T-helper 9 cell (primary cell): ENCODE results near the gene RAD51B.

ENCODE experiments used
- DNase-seq: peaks from one replicate; pipeline ENCODE4 v3.0.0-alpha.2; 2020

Gene RAD51B

DNA sequence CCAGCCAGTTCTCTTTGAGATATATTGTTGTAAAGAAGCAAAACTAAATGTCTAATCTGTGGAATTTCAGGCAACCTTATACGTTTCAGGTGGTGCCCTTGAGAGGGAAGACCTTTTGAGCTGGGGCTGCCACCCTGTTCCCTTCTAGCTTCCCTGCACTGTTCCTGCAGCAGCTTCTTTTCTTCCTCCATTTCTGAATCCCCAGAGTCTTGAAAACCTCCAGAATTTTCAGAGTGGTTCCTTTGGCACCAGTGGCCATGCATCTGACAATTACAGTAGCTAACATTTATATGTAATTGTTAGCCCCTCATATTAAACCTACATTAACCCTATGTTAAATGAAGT, 702.0 kb downstream of the RAD51B start:
- DNase-seq: no peak

DNA sequence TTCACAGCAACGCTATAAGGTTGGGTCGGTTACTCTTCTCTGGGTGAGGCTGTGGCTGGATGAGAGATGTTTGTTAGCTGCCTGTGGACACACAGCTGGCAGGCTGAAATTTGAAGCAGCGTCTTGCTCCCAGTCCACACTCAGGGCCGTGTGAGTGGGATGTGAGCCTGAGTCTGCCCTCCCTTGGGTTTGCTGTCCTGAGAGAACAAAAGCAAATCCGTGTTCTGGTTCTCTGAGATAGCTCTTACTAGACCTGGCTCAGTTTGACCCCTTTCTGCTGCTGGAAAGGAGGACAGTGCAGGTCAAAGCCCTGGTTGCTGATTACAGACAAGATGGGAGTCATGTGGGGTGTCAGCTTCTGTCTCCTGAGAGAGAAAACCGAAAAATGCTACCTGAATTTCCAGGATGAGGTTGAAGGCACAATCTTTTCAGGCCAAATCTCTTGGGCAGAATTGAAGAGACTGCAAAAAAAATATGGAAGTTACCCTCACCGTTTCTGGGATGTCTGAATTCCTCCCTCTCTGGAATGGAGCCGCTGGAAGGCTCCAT, 702.5 kb downstream of the RAD51B start:
- no peak for DNase-seq

GRCh38 chr14:68522510-68523325, 703.1 kb downstream of the RAD51B start:
- DNase-seq: no peak

DNA sequence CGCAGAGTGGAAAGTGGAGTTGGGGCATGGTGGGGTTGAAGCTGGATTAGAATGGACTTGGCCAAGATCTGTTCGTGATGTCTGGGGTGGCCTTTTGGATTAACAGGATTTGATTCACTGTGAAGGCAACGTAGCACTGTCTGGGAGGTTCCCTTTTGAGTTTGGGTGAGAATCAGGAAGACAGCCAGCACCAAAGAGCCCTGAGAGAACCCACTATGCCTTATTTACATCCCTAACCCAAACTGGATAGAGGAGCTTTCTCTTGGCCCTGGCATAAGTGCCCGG, 703.7 kb downstream of the RAD51B start:
- no peak for DNase-seq

DNA sequence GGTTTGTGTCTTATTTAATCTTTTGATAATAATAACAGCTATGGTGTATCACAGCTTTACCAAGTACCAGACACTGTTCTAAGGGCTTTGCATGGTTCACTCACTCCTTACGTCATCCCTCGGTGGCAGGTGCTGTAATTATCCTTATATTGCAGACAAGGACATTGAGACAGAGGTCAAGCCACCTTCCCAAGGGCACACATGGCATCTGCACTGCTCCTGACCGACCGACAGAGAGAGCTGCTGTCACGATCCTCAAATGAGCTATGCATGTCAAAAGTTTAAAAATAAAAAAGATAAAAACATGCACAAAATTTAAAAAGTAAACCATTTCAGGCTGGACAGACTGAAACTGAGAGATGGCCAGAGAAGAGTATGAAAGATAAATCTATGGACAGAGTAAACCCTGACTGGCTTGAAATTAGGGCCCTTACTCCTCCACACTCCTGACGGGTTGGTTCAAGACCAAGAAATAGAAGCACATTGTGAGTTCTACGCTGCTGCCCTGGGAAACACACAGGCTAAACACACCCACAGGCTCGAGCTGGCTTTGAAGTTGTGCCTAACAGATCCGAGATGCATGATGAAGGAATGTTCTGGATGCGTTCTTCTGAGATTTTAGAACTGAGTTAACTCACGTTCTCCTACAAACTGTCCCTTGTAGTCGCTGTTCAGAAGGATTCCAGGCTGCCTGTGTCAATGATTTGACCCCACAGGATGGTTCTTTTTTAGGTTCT, 704.6 kb downstream of the RAD51B start:
- no peak for DNase-seq

DNA sequence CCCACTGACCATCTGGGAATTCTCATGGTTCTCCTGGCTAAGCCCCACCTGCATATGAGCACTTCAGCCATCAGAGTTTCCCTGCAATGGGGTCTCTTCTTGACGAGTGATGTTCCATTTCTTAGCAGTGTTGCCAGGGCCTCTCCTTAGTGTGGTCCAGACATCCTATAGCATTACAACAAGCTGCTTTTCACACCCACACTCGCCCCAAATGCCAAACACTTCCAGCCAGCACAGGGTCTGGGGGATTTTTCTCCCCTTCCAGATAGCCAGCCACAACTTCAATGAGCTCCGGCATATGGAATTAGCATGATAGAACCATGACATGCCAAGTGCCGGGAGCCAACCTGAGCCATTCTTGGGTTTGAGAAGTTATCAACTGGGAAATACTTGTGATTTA, 705.9 kb downstream of the RAD51B start:
- no peak for DNase-seq

- DNase-seq: no peak
These were observed 707.0 kb downstream of the RAD51B start for GRCh38 chr14:68526512-68527091.

- DNase-seq: no peak
These were observed 707.8 kb downstream of the RAD51B start for GRCh38 chr14:68527329-68527851.

DNA sequence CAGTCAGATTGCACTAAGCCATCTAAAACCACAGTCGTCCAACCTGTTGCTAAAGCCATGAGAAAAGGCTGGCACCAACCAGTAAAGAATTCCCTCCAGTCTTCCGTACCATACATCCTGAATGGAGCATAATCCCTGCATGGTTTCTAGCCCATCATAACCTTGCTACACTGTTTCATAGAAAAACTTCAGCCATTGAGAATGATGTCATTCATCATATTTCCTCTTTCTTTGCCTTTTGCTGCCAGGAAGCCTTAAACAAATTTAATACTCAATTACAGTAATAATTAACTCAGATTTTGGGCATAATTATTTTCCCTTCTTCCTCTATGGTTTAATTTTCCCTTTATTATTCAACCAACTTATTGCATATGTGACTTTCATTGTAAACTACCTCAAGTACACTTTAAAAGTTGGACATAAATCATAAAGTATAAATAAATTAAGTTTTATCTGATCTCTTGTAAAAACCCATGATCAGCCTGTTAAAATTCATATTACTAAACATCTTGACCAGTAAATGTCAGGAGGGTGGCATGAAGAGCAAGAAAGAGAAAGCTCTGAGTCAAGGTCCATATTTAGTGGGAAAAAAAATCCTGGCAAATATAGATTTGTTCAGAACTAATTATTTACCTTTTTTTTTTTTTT, 708.6 kb downstream of the RAD51B start:
- no peak for DNase-seq

DNA sequence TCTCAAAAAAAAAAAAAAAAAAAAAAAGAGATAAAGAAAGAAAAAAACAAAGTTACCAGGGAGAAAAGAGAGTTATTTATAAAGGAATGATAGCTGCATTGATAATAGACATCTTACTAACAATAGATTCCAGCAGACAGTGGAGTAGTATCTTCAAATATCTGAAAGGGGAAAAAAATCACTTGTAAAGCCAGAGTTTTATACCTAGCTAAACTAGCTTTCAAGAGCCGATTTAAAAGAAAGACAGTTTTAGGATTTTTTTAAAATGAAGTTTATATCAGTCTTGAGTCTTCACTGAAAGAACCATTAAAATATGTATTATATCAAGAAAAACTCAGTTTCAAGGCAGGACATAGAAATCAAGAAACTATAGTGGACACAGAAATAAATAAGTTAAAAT, 710.9 kb downstream of the RAD51B start:
- DNase-seq: no peak

DNA sequence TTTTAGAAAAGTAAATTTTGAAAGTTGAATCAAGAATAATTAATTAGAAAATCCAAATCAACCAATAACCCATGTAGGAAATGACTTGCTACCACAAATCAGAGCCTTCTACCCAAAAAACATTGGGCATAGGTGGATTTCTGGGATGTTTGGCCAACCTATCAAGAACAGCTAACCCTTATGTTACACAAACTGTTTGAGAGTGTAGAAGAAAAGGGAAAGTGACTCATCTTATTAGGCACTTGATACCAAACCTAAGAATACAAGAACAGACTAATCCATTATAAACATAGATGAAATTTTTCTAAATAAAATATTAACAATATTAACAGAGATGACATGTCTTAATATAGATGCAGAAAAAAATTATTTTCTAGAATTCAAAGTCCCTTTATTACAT, 712.9 kb downstream of the RAD51B start:
- DNase-seq: no peak

- DNase-seq: no peak
These were observed 714.7 kb downstream of the RAD51B start for GRCh38 chr14:68534276-68534675.

DNA sequence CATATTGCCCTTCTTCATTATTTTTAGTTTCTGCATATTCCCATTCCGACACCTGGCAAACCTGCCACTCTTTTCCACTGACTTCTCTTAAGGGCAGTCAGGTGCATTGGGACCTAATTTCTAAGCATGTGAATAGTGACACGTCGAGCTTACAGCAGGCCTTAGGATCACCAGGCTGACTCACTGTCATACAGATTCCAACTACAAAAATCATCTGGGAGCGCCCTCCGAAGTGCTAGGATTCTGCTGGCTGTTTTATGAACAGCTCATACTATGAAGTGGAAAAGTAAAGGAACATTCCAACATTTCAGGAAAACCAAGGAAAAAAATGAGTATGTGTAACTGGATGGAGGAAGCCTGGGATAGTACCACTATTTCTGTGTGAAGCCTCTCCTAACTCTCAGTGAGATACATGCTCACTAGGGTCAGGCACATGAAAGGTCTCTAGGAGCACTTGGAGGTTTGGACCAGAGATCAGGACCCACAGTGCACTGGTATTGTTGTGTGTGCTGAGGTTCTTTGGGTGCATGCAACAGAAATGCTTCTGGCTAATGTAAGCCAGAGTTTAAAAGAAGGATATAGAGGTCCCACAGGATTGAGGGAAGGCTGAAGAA, 715.9 kb downstream of the RAD51B start:
- DNase-seq: no peak

DNA sequence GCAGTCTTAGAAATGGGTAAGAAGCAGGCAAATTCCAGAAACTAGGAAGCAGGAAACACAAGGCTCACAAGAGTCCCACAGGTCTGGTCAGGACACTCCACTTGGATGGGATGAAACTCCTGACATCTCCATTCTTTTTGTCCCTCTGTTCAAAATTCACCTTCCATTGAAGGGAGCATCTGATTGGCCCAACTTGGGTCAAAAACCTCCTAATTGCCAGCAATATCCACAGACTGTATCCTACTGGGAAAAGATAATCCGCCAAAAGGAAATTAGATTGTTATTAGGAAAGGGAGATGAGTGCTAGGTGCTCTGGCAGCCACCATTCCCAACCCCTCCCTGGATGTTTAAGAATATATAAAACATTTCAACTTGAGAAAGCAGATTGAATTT, 716.4 kb downstream of the RAD51B start:
- no peak for DNase-seq

DNA sequence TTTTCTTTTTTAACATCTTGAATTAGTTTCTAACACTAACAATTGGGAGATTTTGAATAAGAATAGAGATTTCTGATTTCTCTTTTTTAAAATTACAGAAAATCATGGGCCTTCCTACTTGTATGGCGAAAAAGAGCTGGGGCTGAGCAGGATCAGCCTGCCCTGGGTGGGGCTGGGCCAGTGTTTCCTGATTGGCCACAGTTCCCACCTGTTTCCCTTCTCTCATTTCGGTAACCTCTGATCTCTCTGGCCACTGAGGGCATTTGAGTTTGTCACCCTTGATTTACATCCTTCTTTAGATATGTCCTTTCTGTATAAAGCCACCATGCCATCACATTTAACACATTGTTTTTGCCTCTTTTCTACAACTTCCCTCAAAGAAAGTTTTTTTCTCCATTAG, 719.1 kb downstream of the RAD51B start:
- DNase-seq: no peak

GRCh38 chr14:68539241-68539737, 719.7 kb downstream of the RAD51B start:
- no peak for DNase-seq

DNA sequence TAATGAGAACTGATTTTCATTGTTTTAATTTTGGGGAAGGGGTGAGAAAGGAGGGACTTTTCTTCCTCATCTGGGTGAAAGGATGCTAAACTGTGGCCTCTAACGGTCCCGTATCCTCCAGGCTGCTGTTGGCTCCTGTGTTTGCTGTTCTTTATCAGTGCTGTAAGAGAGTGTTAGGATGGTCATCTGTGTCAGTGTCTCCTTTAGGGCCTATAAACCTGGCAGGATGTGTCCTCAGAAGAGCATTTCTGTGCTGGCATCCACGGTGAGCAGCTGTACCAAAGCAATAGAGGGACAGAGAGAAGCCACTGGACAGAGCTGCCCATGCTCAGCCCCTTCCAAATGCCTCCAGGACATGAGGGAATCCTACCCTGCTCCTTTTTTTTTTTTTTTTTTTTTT, 720.2 kb downstream of the RAD51B start:
- DNase-seq: no peak

- no peak for DNase-seq
These were observed 721.8 kb downstream of the RAD51B start for GRCh38 chr14:68541178-68541896.

- DNase-seq: no peak
These were observed 722.8 kb downstream of the RAD51B start for GRCh38 chr14:68542346-68542745.

DNA sequence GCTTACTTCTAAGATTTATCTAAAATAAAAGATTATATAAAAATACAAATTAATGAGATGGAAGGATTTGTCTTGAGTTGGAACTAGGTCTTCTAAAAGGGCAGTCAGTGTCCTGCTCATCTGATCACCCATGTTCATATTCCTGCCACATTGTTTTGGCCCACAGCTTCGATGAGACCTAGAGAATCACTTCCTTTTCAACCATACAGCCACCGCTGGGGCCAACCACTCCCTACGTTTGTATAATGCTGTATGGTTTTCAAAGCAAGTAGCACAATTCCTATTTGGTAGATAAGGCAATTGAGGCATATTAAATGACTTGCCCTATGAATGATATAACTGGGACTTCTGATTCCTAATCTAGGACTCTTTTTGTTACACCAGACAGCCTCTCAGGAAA, 723.9 kb downstream of the RAD51B start:
- DNase-seq: no peak

GRCh38 chr14:68544081-68544892, 724.7 kb downstream of the RAD51B start:
- no peak for DNase-seq
